GM19397 (cell line): ENCODE results near the gene BHLHE40.

Experiments
- ATAC-seq: cut with Tn5 transposase; IDR thresholded peaks from one replicate; pipeline ENCODE4 v1.9.1; 2021; ENCODE audit warnings: mild to moderate bottlenecking, moderate library complexity; ENCODE audit not compliant: unreplicated experiment

BHLHE40 gene

GRCh38 chr3:4982773-4983738 is 3.8 kb downstream of the BHLHE40 start:
- no peak for ATAC-seq

- ATAC-seq: peak; percentile 62
Measured at GRCh38 chr3:4983739-4984510, 4.7 kb downstream of the BHLHE40 start.

GRCh38 chr3:4984511-4984864 is 5.3 kb downstream of the BHLHE40 start:
- no peak for ATAC-seq

- no peak for ATAC-seq
Measured at GRCh38 chr3:4985330-4986174, 6.3 kb downstream of the BHLHE40 start.

- peak; percentile 12 for ATAC-seq
Measured at GRCh38 chr3:4986175-4986781, 7.0 kb downstream of the BHLHE40 start.

- peak; percentile 43 for ATAC-seq
Measured at GRCh38 chr3:4986782-4987537, 7.7 kb downstream of the BHLHE40 start.

- no peak for ATAC-seq
Measured at GRCh38 chr3:4987538-4988296, 8.5 kb downstream of the BHLHE40 start.

GRCh38 chr3:4988983-4989834 is 10.0 kb downstream of the BHLHE40 start:
- no peak for ATAC-seq

GRCh38 chr3:4990069-4990468 is 10.8 kb downstream of the BHLHE40 start:
- no peak for ATAC-seq

- no peak for ATAC-seq
Measured at GRCh38 chr3:4992118-4992517, 12.9 kb downstream of the BHLHE40 start.

- ATAC-seq: no peak
Measured at GRCh38 chr3:4993276-4994143, 14.3 kb downstream of the BHLHE40 start.

GRCh38 chr3:4994144-4994730 is 15.0 kb downstream of the BHLHE40 start:
- no peak for ATAC-seq

- no peak for ATAC-seq
Measured at GRCh38 chr3:4994823-4995499, 15.7 kb downstream of the BHLHE40 start.

GRCh38 chr3:4995500-4996053 is 16.3 kb downstream of the BHLHE40 start:
- ATAC-seq: no peak

GRCh38 chr3:4996223-4996765 is 17.1 kb downstream of the BHLHE40 start:
- ATAC-seq: no peak
